Psoas muscle (tissue), 8 donors: ENCODE results near the gene VWA7. TPM values are rescaled to one million over a fixed set of nuclear protein-coding genes. Genes with fewer than 3 reads are reported as not detected.

Experiments used
- ATAC-seq, 4 donors: fragments of 200-7000 bp; cut with Tn5 transposase; one replicate each; pipeline ENCODE4 v1.9.1; 2020; ENCODE audit warnings: moderate library complexity in 3 of 4, mild to moderate bottlenecking in 2 of 4
- DNase-seq, 2 donors: peaks; one replicate each; pipeline ENCODE4 v3.0.0-alpha.2; 2020
- H3K27ac ChIP-seq: fragments of 200-600 bp; one replicate; pipeline ENCODE4 v1.8.0; 2022
- H3K27me3 ChIP-seq, 3 donors: fragments of 200-600 bp in 1 of 3; one replicate each; pipeline versions ENCODE4 v1.6.1 to v1.8.0; 2013 to 2022; ENCODE audit warnings: low read length in 2 of 3, mild to moderate bottlenecking in 2 of 3, moderate library complexity in 1 of 3; ENCODE audit not compliant: insufficient read depth in 3 of 3
- H3K36me3 ChIP-seq, 2 donors: fragments of 200-600 bp in 1 of 2; one replicate each; pipeline versions ENCODE4 v1.6.1 to v1.8.0; 2013 to 2022; ENCODE audit warnings: low read depth in 1 of 2, mild to moderate bottlenecking in 1 of 2, moderate library complexity in 1 of 2; ENCODE audit not compliant: insufficient read depth in 1 of 2
- H3K4me1 ChIP-seq: fragments of 200-600 bp; one replicate; pipeline ENCODE4 v1.8.0; 2022
- H3K4me3 ChIP-seq: fragments of 200-600 bp; one replicate; pipeline ENCODE4 v1.8.0; 2022; ENCODE audit warnings: mild to moderate bottlenecking
- H3K9me3 ChIP-seq: fragments of 200-600 bp; one replicate; pipeline ENCODE4 v1.8.0; 2022
- WGBS, 3 donors: extraction: QIAGEN DNeasy Blood & Tissue Kit; methylation state at CpG; one replicate each; pipeline versions ENCODE4 v1.1.6 to v1.1.7; 2013; 5-methylcytosine and 5-hydroxymethylcytosine counted together
- intact Hi-C, 2 donors: fragments of 100-400 bp; cut with DNase I; formaldehyde crosslinking; loops; one replicate each; pipeline versions ENCODE4 v1.11.0 to v1.14.2; 2022
- polyA plus RNA-seq, 3 donors: library from polyadenylated mRNA; stranded (reverse); fragments of 200-250 nt; gene quantifications; one replicate each; pipeline ENCODE4 v1.2.3, GENCODE V29; 2013
- total RNA-seq, 4 donors: library from RNA; stranded (reverse); fragmentation: NEBNext Ultra II Directional in 2 of 4; extraction: Animal tissue kit (Norgen Biotek cat#: 25700) in 2 of 4; gene quantifications; one replicate each; pipeline versions ENCODE4 v1.2.1 to v1.2.4, GENCODE V29; 2021 to 2023
- TF ChIP-seq, protein P1 (sequence below): fragments of 200-600 bp; IDR thresholded peaks from one replicate; pipeline ENCODE4 v1.8.0; 2022; ENCODE audit warnings: antibody characterized with exemption
- donor health status: healthy with polysubstance abuse.
- donor health status: DM: no; HTN: no; CAD: no; lungs with moderate emphysema.
- donor health status: Bipolar disorder and iron deficiency.
- donor health status: healthy.
- donor health status: DM: yes; HTN: yes; CAD: no.
- donor health status: DM: no; HTN: no; CAD: no.
- donor health status: DM: no; HTN: no; CAD: no.
- donor health status: DM: yes; HTN: yes; CAD: no.

VWA7 gene
- total and polyA plus RNA-seq, 7 donors: 0.76 to 8.0 (median 5.2) TPM

DNA sequence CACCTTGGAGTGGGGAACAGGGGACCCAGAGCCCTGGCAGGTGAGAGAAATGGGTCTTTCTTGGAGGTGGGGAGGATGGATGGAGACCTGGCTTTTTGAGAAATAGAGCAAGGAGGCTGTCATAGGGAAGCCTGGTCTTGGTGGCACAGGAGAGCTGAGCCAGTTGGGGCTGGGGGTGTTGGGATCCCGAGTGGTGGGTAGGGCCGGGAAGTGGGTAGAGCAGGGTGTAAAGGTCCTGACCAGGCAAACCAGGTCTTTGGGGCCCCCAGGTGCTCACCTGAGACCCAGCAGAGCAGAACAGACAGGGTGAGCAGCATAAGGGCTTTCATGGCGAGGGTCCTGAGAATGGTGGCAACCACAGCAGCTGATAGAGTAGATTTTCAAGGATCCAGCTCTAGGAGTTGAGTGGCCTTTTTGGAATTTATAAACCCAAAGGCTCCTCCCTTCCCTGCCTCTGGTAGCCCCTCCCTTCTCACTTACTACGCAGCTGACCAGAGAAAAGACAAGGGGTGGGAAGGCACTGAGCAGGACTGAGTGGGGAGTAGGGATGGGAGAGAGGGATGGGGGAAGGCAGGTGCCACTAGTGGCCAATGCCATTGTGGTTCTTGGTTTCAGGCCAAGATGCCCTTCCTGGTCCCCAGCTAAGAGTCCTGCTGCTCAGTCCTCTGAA lies 55.6 kb downstream of the VWA7 start, which contains the start of gene LY6G6C:
LY6G6C (minus strand) TSS at position 396 of the 670 bp plus-strand sequence; CDS start at position 329, 67 bp downstream.
- Histone ChIP-seq H3K4me3 (no peak within 1 kb of the TSS), H3K36me3 (peaks cover 0 to 2% of the 10 kb centered on the region in 2 donors), H3K4me1 (no peaks in the 10 kb centered on the region), H3K27me3 (no peaks in the 10 kb centered on the region), H3K27ac (no peak within 1 kb of the TSS), H3K9me3 (no peaks in the 10 kb centered on the region)
- DNase-seq: no peak
- TF ChIP-seq, protein P1, sequence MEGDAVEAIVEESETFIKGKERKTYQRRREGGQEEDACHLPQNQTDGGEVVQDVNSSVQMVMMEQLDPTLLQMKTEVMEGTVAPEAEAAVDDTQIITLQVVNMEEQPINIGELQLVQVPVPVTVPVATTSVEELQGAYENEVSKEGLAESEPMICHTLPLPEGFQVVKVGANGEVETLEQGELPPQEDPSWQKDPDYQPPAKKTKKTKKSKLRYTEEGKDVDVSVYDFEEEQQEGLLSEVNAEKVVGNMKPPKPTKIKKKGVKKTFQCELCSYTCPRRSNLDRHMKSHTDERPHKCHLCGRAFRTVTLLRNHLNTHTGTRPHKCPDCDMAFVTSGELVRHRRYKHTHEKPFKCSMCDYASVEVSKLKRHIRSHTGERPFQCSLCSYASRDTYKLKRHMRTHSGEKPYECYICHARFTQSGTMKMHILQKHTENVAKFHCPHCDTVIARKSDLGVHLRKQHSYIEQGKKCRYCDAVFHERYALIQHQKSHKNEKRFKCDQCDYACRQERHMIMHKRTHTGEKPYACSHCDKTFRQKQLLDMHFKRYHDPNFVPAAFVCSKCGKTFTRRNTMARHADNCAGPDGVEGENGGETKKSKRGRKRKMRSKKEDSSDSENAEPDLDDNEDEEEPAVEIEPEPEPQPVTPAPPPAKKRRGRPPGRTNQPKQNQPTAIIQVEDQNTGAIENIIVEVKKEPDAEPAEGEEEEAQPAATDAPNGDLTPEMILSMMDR: no peak
- ATAC-seq: no peak
- intact Hi-C loops: no loop called here
- WGBS, 3 donors: 86 to 100% (median 98%) methylated on average over 4 of the region's 4 CpGs

DNA sequence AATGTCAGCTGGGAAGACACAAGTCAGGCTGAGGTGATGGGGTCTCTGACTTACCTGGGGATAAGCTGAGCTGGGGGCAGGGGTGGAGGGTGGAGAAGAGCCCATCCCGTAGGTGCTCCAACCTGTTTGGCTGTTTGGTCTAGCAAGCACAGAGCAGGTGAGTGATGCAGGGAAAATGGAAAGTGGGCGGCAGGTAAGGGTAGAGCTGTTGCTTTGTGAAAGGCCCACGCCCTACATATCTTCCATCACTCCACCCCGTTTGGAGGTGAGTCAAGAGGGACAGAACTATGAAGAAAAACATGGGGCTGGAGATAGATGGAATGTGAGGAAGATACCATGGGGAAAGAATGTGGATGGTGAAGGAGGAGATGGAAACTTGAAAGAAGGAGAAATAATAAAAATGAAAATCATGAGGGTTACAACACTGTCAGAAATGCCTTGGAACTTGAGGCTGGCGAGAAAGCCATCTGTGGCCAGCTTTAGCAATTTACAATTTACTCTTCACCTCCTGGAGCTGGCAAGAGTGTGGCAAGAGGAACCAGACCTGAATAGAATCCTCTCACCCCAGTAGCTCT lies 56.8 kb downstream of the VWA7 start:
- TF ChIP-seq, protein P1: no peak
- Histone ChIP-seq H3K4me3 (no peak overlapping the region), H3K27ac (no peak overlapping the region), H3K4me1 (no peaks in the 10 kb centered on the region), H3K36me3 (no peaks in the 10 kb centered on the region), H3K27me3 (no peaks in the 10 kb centered on the region), H3K9me3 (no peaks in the 10 kb centered on the region)
- intact Hi-C loops: no loop called here
- ATAC-seq (no peak), DNase-seq (no peak)
- 89 to 91% (median 90%) methylated on average over 5 of the region's 5 CpGs for WGBS, 3 donors

DNA sequence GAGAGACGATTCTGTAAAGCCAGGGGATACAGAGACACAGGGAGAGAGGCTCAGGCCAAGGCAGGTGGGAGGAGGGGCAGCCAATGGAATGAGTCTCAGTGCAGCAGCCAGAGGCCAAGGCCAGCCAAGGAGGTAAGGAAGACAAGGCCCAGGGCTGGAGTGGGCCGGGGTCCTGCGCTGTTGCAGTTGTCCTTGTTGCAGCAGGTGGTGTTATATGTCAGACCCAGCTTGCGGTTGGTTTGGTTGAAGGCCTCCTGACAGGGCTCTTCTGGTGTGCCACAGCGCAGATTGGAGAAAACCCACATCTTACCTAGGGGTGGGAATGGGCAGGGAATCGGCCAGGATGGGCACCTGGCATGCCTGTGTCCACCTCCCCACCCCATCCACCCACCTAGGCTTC lies 58.1 kb downstream of the VWA7 start:
- Histone ChIP-seq H3K36me3 (no peaks in the 10 kb centered on the region), H3K4me1 (no peaks in the 10 kb centered on the region), H3K27me3 (no peaks in the 10 kb centered on the region), H3K9me3 (no peaks in the 10 kb centered on the region), H3K4me3 (no peak overlapping the region), H3K27ac (no peak overlapping the region)
- ATAC-seq (no peak), DNase-seq (no peak)
- intact Hi-C loops: no loop called here
- 85 to 92% (median 86%) methylated on average over 6 of the region's 6 CpGs for WGBS, 3 donors
- TF ChIP-seq, protein P1: no peak

DNA sequence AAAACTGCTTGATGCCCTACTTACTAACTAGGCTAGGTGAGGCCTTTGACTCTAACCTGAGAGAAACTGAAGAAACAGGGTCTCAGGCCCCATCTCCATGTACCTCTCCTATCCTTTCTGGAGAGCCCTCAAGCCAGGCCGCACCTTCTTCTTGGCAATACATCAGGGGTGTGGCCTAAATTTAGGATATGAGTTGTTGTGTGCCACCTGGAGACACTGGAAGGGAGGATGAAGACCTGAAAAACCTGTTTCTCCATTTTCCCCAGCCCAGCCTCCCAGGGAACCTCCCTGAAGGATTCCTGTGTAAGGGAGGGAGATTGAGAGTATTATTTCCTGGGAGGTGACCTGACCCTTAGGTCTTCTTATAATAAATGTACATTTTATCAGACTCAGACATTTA lies 58.9 kb downstream of the VWA7 start:
- intact Hi-C loops: no loop called here
- H3K27ac ChIP-seq: no peak overlapping the region
- no peaks in the 10 kb centered on the region for H3K9me3 ChIP-seq
- ATAC-seq: no peak
- H3K4me1 ChIP-seq: no peaks in the 10 kb centered on the region
- H3K4me3 ChIP-seq: no peak overlapping the region
- DNase-seq: no peak
- no peaks in the 10 kb centered on the region for H3K36me3 ChIP-seq
- TF ChIP-seq, protein P1: no peak
- no peaks in the 10 kb centered on the region for H3K27me3 ChIP-seq
- WGBS, 3 donors: 75 to 92% (median 85%) methylated on average over 1 of the region's 1 CpG
